Subcutaneous abdominal adipose tissue (tissue), 5 donors: ENCODE results near the gene PWP1.
A peak's percentile ranks its signal among the peaks of the same experiment; 100 is the strongest.
"Not testable (repeated sequence)": the region's sequence is repeated elsewhere in the genome, so short reads cannot be mapped to it uniquely, and the experiment has no call there.

Source experiments
- H3K27ac ChIP-seq: one replicate; pipeline ENCODE4 v1.7.0; 2013; ENCODE audit warnings: low read depth, mild to moderate bottlenecking, inconsistent platforms, low read length, moderate library complexity
- H3K27me3 ChIP-seq, 5 donors: one replicate each; pipeline ENCODE4 v1.7.0; 2013; ENCODE audit warnings: low read length in 5 of 5, inconsistent platforms in 1 of 5; ENCODE audit not compliant: control insufficient read depth in 5 of 5, insufficient read depth in 4 of 5
- H3K36me3 ChIP-seq, 5 donors: one replicate each; pipeline ENCODE4 v1.7.0; 2013; ENCODE audit warnings: low read length in 5 of 5; ENCODE audit not compliant: control insufficient read depth in 5 of 5, insufficient read depth in 5 of 5
- H3K4me1 ChIP-seq, 5 donors: one replicate each; pipeline ENCODE4 v1.7.0; 2013; ENCODE audit warnings: low read length in 5 of 5, mild to moderate bottlenecking in 3 of 5, moderate library complexity in 1 of 5; ENCODE audit not compliant: control insufficient read depth in 5 of 5, insufficient read depth in 5 of 5
- H3K4me3 ChIP-seq, 5 donors: one replicate each; pipeline ENCODE4 v1.7.0; 2013; ENCODE audit warnings: low read length in 5 of 5, low read depth in 1 of 5
- H3K9ac ChIP-seq, 5 donors: one replicate each; pipeline ENCODE4 v1.7.0; 2013; ENCODE audit warnings: low read length in 5 of 5, mild to moderate bottlenecking in 4 of 5, moderate library complexity in 3 of 5
- H3K9me3 ChIP-seq, 5 donors: one replicate each; pipeline ENCODE4 v1.7.0; 2013; ENCODE audit warnings: low read length in 5 of 5; ENCODE audit not compliant: control insufficient read depth in 5 of 5
- donor health status: healthy.
- donor health status: healthy.
- donor health status: healthy.
- donor health status: healthy.
- donor health status: healthy.

Gene PWP1

DNA sequence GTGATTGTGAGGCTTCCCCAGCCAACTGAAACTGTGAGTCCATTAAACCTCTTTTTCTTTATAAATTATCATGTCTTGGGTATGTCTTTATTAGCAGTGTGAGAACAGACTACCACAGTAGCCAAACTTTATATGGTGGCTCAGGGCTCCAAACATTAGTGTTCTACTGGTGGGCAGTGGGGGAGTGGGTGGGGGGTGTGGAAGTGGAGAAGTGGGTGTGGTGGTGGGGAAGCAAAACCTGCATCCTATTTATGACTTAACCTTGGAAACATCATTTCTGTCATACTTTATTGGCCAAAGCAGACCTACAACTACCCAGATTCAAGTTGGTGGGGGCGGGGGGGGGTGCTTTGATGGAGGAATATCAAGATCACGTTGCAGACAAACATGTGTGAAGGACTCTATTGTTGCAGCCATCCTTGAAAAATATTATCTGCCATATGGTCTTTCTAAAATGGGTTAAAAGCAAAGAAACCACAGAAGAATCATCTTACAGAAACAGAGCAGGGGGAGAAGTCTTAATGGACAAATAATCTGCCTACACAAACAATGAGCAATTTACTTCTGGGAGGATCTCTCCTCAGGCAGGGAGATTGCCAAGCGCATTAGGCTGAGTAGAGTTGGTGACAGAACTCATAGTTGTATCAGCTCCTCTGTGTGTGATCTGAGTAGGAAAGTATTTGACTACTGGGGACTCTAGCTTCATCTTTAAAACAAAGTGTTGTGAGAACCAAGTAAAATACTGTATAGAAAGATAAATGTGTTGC, 1.4 kb upstream of the PWP1 start:
- Histone ChIP-seq H3K36me3 (peaks cover 6 to 11% (median 10%) of the 10 kb centered on the region in 5 donors), H3K27me3 (no peaks in the 10 kb centered on the region), H3K27ac (no peak overlapping the region), H3K4me3 (no peak overlapping the region), H3K9ac (no peak overlapping the region), H3K9me3 (no peaks in the 10 kb centered on the region), H3K4me1 (peaks cover 2 to 27% (median 24%) of the 10 kb centered on the region in 5 donors)

- H3K9ac ChIP-seq, result peak overlapping the region; percentile 26 to 100 (median 74)
- H3K9me3 ChIP-seq, result no peaks in the 10 kb centered on the region
- peak overlapping the region; percentile 74 for H3K27ac ChIP-seq
Observed at GRCh38 chr12:107684990-107685359, 624 bp upstream of the PWP1 start.

DNA sequence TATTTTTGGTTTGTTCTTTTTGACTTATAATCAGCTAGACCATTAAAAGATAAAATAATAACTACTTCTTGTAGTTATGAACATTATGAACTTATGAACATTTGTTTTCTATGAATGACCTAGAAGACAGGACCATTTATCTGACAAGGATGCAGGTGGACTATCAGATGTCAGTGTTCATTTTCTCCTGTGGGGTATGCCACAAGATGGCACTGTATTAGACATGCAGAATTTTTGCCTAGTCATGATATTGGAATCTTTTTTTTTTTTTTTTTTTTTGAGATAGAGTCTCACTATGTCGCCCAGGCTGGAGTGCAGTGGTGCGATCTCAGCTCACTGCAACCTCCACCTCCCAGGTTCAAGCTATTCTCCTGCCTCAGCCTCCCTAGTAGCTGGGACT, 10.2 kb downstream of the PWP1 start:
- H3K36me3 ChIP-seq, result peaks cover 60 to 87% (median 79%) of the 10 kb centered on the region in 5 donors
- not testable (repeated sequence) for H3K4me3 ChIP-seq, H3K9me3 ChIP-seq, H3K27me3 ChIP-seq, H3K27ac ChIP-seq, H3K9ac ChIP-seq
- peaks cover 0 to 16% (median 13%) of the 10 kb centered on the region in 5 donors for H3K4me1 ChIP-seq

More at GRCh38 chr12:107684990-107685359, 624 bp upstream of the PWP1 start:
- peaks cover 2 to 27% (median 24%) of the 10 kb centered on the region in 5 donors for H3K4me1 ChIP-seq
- H3K4me3 ChIP-seq, result peak overlapping the region; percentile 89 to 100 (median 98)
- H3K36me3 ChIP-seq, result peaks cover 11 to 18% (median 16%) of the 10 kb centered on the region in 5 donors
- no peaks in the 10 kb centered on the region for H3K27me3 ChIP-seq

DNA sequence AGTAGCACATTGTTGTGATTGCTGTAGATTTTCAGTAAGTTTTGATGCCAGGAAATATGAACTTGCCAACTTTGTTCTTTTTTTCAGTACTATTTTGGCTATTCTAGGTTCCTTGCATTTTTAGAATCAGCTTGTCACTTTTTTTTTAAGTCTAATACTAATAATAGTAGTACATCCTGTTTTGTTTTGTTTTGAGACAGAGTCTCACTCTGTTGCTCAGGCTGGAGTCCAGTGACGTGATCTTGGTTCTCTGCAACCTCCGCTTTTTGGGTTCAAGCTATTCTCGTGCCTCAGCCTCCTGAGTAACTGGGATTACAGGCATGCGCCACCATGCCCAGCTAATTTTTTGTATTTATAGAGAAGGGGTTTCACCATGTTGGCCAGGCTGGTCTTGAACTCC, 16.5 kb downstream of the PWP1 start:
- H3K27ac ChIP-seq, result no peak overlapping the region
- peaks cover 54 to 84% (median 75%) of the 10 kb centered on the region in 5 donors for H3K36me3 ChIP-seq

DNA sequence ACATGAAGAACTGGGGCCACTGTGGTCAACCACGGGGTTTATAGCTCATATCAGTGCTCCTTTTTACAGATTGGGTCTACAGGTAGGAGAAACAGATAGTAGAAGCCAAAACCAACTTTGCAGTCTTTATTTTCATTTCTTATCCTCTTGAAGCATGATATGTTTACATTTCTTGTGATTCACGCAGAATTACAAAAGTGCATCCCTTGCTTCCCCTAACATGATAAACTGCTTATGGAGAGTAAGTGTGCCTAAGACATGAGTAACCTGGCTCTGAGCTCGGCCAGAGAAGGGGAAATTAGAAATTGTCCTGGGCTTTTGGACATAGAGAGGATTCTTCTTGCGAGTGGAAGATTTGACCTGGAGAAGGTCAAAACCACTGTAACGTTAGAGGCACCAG, 18.4 kb downstream of the PWP1 start:
- Histone ChIP-seq H3K9me3 (peaks cover 0 to 7% (median 0%) of the 10 kb centered on the region in 5 donors), H3K4me3 (no peak overlapping the region), H3K4me1 (no peaks in the 10 kb centered on the region), H3K36me3 (peaks cover 60 to 77% (median 70%) of the 10 kb centered on the region in 5 donors), H3K27me3 (no peaks in the 10 kb centered on the region), H3K9ac (no peak overlapping the region), H3K27ac (no peak overlapping the region)

More for the DNA sequence above, 16.5 kb downstream of the PWP1 start:
- no peak overlapping the region for H3K4me3 ChIP-seq
- H3K4me1 ChIP-seq, result no peaks in the 10 kb centered on the region
- H3K9me3 ChIP-seq, result peaks cover 0 to 7% (median 0%) of the 10 kb centered on the region in 5 donors
- H3K27me3 ChIP-seq, result no peaks in the 10 kb centered on the region
- no peak overlapping the region for H3K9ac ChIP-seq

DNA sequence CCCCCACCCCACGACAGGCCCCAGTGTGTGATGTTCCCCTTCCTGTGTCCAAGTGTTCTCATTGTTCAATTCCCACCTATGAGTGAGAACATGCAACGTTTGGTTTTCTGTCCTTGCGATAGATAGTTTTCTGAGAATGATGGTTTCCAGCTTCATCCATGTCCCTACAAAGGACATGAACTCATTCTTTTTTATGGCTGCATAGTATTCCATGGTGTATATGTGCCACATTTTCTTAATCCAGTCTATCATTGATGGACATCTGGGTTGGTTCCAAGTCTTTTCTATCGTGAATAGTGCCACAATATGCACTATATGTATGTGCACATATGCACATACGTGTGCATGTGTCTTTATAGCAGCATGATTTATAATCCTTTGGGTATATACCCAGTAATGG, 19.9 kb downstream of the PWP1 start:
- not testable (repeated sequence) for H3K9me3 ChIP-seq, H3K4me3 ChIP-seq, H3K4me1 ChIP-seq, H3K27me3 ChIP-seq, H3K27ac ChIP-seq, H3K9ac ChIP-seq
- peaks cover 59 to 77% (median 68%) of the 10 kb centered on the region in 5 donors for H3K36me3 ChIP-seq

GRCh38 chr12:107715780-107716179, 30.2 kb downstream of the PWP1 start:
- Histone ChIP-seq H3K36me3 (peaks cover 38 to 55% (median 44%) of the 10 kb centered on the region in 5 donors), H3K4me3 (no peak overlapping the region), H3K9me3 (no peaks in the 10 kb centered on the region), H3K27me3 (no peaks in the 10 kb centered on the region), H3K4me1 (no peaks in the 10 kb centered on the region), H3K9ac (no peak overlapping the region), H3K27ac (no peak overlapping the region)

DNA sequence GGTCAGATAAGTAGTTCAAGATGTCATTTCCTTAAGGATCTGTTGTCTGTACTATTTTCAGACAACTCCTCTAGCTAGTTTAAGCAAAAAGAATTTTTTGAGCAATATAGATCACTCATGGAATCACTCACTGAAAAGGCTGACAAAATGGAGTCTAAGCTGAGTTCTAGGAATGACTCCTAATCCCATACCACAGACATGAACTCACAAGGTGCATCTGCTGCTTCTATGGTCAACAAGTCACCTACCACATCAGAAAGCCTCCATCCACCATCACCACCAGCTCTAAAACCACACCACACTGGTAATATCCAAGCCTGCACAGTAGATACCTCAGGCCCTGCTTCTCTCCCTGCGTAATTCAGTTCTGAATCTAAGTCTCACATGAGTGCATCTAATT, 33.0 kb downstream of the PWP1 start:
- H3K27ac ChIP-seq, result no peak overlapping the region
- H3K4me3 ChIP-seq, result no peak overlapping the region
- H3K9ac ChIP-seq, result no peak overlapping the region
- no peaks in the 10 kb centered on the region for H3K27me3 ChIP-seq
- no peaks in the 10 kb centered on the region for H3K9me3 ChIP-seq
- no peaks in the 10 kb centered on the region for H3K4me1 ChIP-seq
- peaks cover 13 to 39% (median 16%) of the 10 kb centered on the region in 5 donors for H3K36me3 ChIP-seq

- not testable (repeated sequence) for H3K9me3 ChIP-seq, H3K27ac ChIP-seq, H3K4me1 ChIP-seq, H3K27me3 ChIP-seq, H3K4me3 ChIP-seq, H3K36me3 ChIP-seq, H3K9ac ChIP-seq
Observed at GRCh38 chr12:107727327-107727726, 41.7 kb downstream of the PWP1 start.

DNA sequence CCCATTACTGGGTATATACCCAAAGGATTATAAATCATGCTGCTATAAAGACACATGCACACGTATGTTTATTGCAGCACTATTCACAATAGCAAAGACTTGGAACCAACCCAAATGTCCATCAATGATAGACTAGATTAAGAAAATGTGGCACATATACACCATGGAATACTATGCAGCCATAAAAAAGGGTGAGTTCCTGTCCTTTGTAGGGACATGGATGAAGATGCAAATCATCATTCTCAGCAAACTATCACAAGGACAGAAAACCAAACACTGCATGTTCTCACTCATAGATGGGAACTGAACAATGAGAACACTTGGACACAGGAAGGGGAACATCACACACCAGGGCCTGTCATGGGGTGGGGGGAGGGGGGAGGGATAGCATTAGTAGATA, 42.1 kb downstream of the PWP1 start:
- H3K36me3 ChIP-seq, H3K4me3 ChIP-seq, H3K9ac ChIP-seq, H3K4me1 ChIP-seq, H3K9me3 ChIP-seq, H3K27ac ChIP-seq, H3K27me3 ChIP-seq: not testable (repeated sequence)
